GM13976 (cell line): ENCODE data around the gene SMCHD1.
"Not testable (repeated sequence)": the region's sequence is repeated elsewhere in the genome, so short reads cannot be mapped to it uniquely, and the experiment has no call there.

Source experiments
- DNase-seq: peaks from one replicate; pipeline ENCODE4 v3.0.0; 2012; ENCODE audit warnings: low spot score
- CTCF ChIP-seq: IDR thresholded peaks from 2 replicates; pipeline ENCODE4 v1.5.1; 2012; ENCODE audit warnings: borderline replicate concordance, mild to moderate bottlenecking; ENCODE audit not compliant: insufficient read depth; ENCODE audit errors: extremely low read depth, missing control alignments, control extremely low read depth
- in situ Hi-C: fragments of 300-500 bp; cut with MboI; formaldehyde crosslinking; loops from one replicate; pipeline ENCODE4 v1.12.0; 2022; ENCODE audit warnings: low sequenced_read_pairs, mixed read lengths, inconsistent platforms; ENCODE audit not compliant: unreplicated experiment

SMCHD1 gene

GRCh38 chr18:2719040-2719439 is 63.5 kb downstream of the SMCHD1 start:
- no peak for TF ChIP-seq CTCF
- in situ Hi-C loops = no loop called here
- no peak for DNase-seq

GRCh38 chr18:2723207-2723606 is 67.7 kb downstream of the SMCHD1 start:
- DNase-seq = no peak
- TF ChIP-seq CTCF = no peak
- in situ Hi-C loops = no loop called here

GRCh38 chr18:2729757-2730156 is 74.2 kb downstream of the SMCHD1 start:
- DNase-seq = no peak
- in situ Hi-C loops = no loop called here
- TF ChIP-seq CTCF = no peak

GRCh38 chr18:2736823-2737222 is 81.3 kb downstream of the SMCHD1 start:
- in situ Hi-C loops = no loop called here
- DNase-seq = no peak
- TF ChIP-seq CTCF = no peak

GRCh38 chr18:2740082-2740481 is 84.6 kb downstream of the SMCHD1 start:
- in situ Hi-C loops, DNase-seq: not testable (repeated sequence)

DNA sequence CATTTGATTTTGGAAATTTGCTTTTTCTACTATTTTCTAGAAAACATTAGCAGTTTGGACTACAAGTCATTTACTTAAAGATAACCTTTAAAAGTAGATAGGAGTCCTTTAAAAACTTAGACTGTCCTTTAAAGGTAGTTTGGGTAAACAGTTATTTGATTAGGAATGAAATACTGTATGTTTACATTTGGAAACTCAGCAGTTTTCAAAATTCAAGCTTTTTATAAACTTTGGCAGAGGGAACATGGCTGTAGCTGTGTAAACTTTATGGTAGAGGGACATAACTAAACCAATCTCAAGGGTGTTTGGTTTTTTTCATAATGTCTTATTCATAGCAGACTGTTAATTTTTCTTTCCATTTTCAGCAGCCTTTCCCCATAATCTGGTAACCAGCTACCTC is 90.7 kb downstream of the SMCHD1 start:
- TF ChIP-seq CTCF = no peak
- no peak for DNase-seq
- in situ Hi-C loops = no loop called here

DNA sequence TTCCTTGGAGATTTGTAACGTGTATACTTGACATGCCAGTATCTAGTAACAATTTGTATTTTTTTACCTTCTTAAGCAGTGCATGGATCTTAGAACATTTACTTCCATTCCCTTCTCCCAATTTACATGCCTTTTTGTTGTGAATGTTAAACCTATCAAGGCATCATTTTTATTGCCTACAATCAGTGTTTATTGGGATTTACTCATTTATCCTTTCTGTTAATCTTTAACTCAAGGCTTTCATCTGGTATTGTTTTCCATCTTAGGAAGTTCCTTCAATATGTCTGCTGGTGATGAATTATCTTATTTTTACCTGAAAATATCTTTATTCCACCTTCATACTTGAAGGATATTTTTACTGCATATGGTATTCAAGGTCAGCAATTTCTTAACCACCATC is 102.8 kb downstream of the SMCHD1 start:
- no peak for TF ChIP-seq CTCF
- in situ Hi-C loops = loop anchor here (25.0 kb wide), 1 partner anchor 229 kb away; no protein-coding TSS in a partner anchor
- DNase-seq = no peak
